AG09319 (cell line): ENCODE data around the gene MAPK6.

Experiments used
- DNase-seq: peaks from one replicate; pipeline ENCODE4 v3.0.0-alpha.2; 2010; ENCODE audit warnings: low read depth; ENCODE audit errors: extremely low read depth
- CTCF ChIP-seq: IDR thresholded peaks from 2 replicates; pipeline ENCODE4 v1.5.1; 2011; ENCODE audit warnings: low read depth, mild to moderate bottlenecking, inconsistent platforms, low read length, moderate library complexity

The MAPK6 gene

GRCh38 chr15:52012210-52012609 lies 6.8 kb upstream of the MAPK6 start:
- no peak for DNase-seq
- TF ChIP-seq CTCF: no peak

DNA sequence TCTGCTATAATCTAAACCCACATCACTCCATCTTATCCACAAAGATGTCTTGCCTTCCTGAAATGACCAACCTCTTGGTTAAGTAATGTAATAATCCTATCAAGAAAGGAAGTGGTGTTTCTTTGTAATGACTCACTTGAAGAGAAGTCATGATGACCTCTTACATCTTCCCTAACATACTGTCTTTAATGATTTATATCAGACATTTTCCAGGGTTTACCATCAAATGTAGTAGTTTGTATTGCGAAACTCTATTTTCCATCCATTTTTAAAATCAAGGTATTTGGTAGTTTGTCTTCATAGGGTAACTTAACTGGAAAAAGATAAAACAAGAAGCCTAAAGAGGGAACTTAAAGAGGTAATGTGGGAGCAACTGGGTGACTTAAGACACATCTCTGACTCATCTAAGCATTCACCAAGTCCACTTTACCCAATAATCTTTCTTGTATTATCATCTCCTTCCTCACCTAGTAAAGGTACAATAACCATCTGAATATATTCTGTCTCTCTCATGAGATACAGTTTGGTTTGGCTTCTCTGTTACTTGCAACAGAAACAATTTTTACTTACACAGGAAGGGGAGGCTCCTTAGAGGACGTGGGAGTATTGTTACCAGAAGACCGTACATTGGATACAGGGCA lies 5.7 kb upstream of the MAPK6 start:
- no peak for TF ChIP-seq CTCF
- DNase-seq: no peak

GRCh38 chr15:52014616-52015015 lies 4.4 kb upstream of the MAPK6 start:
- DNase-seq: no peak
- TF ChIP-seq CTCF: no peak

DNA sequence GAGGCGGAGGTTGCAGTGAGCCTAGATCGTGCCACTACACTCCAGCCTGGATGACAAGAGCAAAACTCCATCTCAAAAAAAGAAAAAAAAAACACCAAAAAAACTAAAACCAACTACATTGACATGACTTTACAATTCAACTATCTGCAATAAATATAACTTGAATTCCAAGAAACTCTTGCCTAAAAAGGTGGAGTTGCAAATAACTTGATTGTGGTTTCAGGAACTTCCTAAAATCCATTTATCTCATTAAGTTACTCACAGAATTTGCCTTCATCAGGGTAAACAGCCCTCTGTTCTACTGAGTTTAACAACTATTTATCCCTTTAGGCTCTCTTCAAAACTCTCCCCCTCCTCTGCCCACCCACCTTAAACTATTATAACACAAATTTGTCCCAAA lies 2.7 kb upstream of the MAPK6 start:
- no peak for TF ChIP-seq CTCF
- DNase-seq: no peak

GRCh38 chr15:52018244-52018643 lies 775 bp upstream of the MAPK6 start:
- no peak for DNase-seq
- no peak for TF ChIP-seq CTCF

DNA sequence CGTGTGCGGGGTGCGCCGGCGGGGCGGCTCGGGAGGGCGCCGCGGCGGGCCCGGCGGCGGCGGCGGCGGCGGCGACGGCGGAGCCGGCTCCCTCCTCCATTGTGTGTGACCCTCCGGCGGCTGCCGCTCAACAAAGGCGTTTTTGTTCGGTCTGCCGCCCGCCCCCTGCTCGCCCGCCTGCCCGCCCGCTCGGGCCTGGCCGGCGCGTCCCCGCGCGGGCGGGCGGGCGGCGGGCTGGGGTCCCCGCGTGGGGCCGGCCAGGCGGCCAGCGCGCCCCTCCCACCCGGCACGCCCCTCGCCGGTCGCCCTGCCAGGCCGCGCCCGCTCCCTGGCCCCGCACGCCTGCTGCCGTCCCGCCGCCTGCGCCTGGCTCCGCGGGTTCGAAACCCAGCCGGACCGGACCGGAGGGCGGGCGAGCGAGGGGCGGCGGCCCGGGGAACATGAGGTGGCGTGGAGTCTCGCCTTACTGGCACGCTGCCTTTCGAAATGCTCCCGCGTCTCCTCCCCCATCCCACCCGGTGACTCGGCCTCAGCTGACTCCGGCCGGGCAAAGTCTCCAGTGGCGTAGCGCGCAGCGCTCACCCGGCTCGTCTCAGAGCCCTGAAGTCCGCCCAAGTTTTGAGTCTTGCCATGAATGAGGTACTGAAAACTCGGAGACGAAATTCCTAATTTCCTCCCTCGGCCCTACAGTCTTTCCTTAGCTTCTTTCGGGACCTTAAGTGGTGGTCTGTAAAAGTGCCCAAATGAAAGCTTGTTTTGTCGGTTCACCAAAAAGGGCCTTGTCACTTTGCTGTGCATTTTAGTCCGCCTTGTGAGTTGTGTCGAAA lies 588 bp downstream of the MAPK6 start:
- DNase-seq: peak; percentile 79
- TF ChIP-seq CTCF: no peak
